ENCODE results near the gene SYN1. TPM values are rescaled to one million over a fixed set of nuclear protein-coding genes. Genes with fewer than 3 reads are reported as not detected.

The SYN1 gene
- total and polyA plus RNA-seq, 5 donors = 8.6 to 21.9 (median 17.4) TPM

DNA sequence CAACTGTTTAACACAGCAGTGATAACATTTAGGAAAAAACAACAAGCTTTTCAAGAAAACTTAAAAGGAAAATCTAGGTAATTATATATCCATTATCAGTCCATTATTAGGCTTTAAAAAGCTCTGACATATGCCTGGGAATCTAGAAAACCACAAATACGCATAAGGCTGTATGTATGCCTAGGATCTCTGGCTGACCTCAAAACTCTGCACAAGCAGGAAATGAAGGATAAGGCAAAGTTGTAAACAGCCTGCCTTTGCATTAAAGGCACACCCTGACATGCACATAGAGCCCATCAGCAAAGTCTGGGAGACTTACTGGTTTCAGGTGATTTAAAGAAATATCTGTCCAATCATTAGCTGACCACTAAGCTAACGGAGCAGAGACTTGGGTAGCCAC is 23.4 kb downstream of the SYN1 start:
- peak overlapping the region; percentile 75 for H3K27ac ChIP-seq (ENCODE audit: low read length)
- no peaks in the 10 kb centered on the region for H3K9me3 ChIP-seq (ENCODE audit: control insufficient read depth, low read length)
- ATAC-seq (no peak), DNase-seq (no peak)
- intact Hi-C loops (cut with DNase I) = no loop called here
- H3K27me3 ChIP-seq (ENCODE audit: control insufficient read depth, insufficient read depth) = no peaks in the 10 kb centered on the region
- 64% methylated on average over 2 of the region's 2 CpGs for WGBS
- no peaks in the 10 kb centered on the region for H3K4me1 ChIP-seq (ENCODE audit: control insufficient read depth, insufficient read depth, low read length)
- no peak overlapping the region for H3K4me3 ChIP-seq (ENCODE audit: low read length)

DNA sequence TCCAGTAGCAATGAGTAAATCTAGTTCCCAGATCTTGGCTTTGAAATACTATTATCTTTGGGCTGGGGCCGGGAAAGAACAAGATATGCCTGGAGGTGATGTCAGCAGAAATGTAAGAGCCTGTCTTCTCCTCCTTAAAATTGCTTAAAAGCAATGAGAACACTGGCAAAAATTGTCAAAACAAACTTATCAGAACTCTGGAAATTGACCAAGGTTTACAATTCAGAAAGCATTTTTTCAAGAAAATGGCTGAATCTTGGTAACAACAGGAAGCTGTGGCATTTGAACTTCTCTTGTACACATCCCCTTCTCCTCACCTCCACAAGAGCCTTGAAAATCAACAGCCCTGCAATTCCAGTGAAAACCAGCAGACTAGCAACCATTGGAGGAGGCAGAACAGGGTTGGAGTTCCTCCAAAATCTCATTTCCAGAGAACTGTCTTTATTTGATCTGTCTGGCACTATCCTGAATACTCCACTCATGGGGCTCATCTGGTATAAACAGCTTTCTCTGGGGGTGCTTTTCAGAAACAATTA is 23.9 kb downstream of the SYN1 start:
- intact Hi-C loops (cut with DNase I) = no loop called here

DNA sequence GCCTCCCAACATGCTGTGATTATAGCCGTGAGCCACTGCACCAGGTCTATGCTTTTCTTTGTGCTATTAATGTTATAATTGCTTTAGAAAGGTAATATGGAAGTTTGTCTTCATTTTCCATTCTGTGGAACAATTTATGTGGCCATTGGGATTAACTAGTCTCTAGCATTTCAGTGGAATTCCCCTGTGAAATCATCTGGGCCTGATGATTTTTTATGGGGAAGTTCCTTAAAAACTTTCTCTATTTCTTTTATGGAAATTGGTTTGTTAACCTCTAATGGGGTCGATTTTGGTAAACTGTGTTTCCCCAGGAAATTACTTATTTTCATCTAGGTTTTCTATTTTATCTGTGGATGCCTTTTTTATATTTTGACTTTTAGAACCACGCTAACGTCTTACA is 26.1 kb downstream of the SYN1 start:
- ATAC-seq (no peak), DNase-seq (no peak)
- no peaks in the 10 kb centered on the region for H3K27me3 ChIP-seq (ENCODE audit: control insufficient read depth, insufficient read depth)
- no peaks in the 10 kb centered on the region for H3K9me3 ChIP-seq (ENCODE audit: control insufficient read depth, low read length)
- no peak overlapping the region for H3K27ac ChIP-seq (ENCODE audit: low read length)
- H3K4me1 ChIP-seq (ENCODE audit: control insufficient read depth, insufficient read depth, low read length) = no peaks in the 10 kb centered on the region
- intact Hi-C loops (cut with DNase I) = no loop called here
- WGBS = 78% methylated on average over 4 of the region's 4 CpGs
- no peak overlapping the region for H3K4me3 ChIP-seq (ENCODE audit: low read length)

More for the DNA sequence above, 23.9 kb downstream of the SYN1 start:
- WGBS = 3% methylated on average over 1 of the region's 1 CpG
- Histone ChIP-seq H3K9me3 (ENCODE audit: control insufficient read depth, low read length) (no peaks in the 10 kb centered on the region), H3K27ac (ENCODE audit: low read length) (no peak overlapping the region), H3K27me3 (ENCODE audit: control insufficient read depth, insufficient read depth) (no peaks in the 10 kb centered on the region), H3K4me3 (ENCODE audit: low read length) (no peak overlapping the region), H3K4me1 (ENCODE audit: control insufficient read depth, insufficient read depth, low read length) (no peaks in the 10 kb centered on the region)
- DNase-seq = no peak
- peak; percentile 91 to 95 for ATAC-seq

DNA sequence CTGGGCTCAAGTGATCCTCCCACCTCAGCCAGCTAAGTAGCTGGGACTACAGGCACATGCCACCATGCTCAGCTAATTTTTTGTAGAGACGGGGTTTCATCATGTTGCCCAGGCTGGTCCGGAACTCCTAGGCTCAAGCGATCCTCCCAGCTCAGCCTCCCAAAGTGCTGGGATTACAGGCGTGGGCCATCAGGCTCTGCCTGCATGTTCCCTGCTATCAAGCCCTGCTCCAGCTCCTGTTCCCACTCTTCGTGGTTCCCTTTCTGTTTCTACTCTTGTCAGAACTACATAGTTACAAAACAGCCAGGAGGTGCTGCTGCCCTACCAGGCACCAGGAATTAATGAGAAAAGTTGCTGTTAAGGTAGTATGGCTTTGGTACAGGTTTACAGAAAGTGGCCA is 28.7 kb downstream of the SYN1 start:
- Histone ChIP-seq H3K9me3 (ENCODE audit: control insufficient read depth, low read length) (no peaks in the 10 kb centered on the region), H3K4me3 (ENCODE audit: low read length) (no peak overlapping the region), H3K4me1 (ENCODE audit: control insufficient read depth, insufficient read depth, low read length) (no peaks in the 10 kb centered on the region), H3K27ac (ENCODE audit: low read length) (no peak overlapping the region), H3K27me3 (ENCODE audit: control insufficient read depth, insufficient read depth) (no peaks in the 10 kb centered on the region)
- DNase-seq (no peak), ATAC-seq (no peak)
- intact Hi-C loops (cut with DNase I) = no loop called here
- 82% methylated on average over 5 of the region's 5 CpGs for WGBS

DNA sequence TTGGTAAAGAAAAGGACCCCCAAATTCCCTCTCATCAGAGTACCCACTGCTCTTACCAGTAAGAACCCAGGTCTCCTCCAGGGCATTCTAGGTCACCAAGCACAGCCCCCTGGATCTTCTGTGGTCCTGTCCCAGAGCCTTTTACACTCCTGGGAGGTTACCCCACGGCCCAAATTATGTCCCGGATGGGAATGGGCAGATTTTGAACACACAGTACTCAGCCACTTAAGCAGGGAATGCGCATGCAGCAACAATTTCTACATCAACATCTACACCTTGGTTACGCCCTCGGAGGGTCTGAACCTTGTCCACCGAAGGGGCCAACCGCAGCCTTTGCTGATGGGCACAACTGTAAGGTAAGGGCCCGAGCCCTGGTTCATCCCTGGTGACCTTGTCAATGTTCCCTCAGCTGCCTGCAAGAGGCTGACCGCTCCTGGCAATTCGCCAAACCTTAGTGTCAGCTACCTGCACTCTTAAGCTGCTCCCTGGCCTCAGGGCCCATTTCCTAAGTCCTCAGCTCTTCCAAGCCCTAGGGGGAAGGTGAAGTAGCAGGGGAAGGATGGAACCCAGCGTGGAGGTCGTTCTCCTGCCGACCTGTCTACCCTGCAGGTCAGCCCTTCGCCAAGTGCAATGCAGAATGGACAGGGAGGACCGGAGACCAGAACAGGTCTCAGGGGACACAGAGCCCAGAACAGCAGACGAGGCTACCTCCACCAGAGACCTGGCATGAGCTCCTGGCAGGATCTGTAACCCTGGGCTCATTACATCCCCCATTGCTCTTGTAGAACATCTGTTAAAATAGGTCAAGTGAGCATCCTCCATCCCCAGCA is 31.5 kb downstream of the SYN1 start:
- ATAC-seq (no peak), DNase-seq (peak in 1 of 3 donors; percentile 24)
- Histone ChIP-seq H3K27ac (ENCODE audit: low read length) (no peak overlapping the region), H3K27me3 (ENCODE audit: control insufficient read depth, insufficient read depth) (no peaks in the 10 kb centered on the region), H3K4me1 (ENCODE audit: control insufficient read depth, insufficient read depth, low read length) (no peaks in the 10 kb centered on the region), H3K9me3 (ENCODE audit: control insufficient read depth, low read length) (no peaks in the 10 kb centered on the region), H3K4me3 (ENCODE audit: low read length) (no peak overlapping the region)
- WGBS = 85% methylated on average over 16 of the region's 16 CpGs
- intact Hi-C loops (cut with DNase I) = no loop called here

DNA sequence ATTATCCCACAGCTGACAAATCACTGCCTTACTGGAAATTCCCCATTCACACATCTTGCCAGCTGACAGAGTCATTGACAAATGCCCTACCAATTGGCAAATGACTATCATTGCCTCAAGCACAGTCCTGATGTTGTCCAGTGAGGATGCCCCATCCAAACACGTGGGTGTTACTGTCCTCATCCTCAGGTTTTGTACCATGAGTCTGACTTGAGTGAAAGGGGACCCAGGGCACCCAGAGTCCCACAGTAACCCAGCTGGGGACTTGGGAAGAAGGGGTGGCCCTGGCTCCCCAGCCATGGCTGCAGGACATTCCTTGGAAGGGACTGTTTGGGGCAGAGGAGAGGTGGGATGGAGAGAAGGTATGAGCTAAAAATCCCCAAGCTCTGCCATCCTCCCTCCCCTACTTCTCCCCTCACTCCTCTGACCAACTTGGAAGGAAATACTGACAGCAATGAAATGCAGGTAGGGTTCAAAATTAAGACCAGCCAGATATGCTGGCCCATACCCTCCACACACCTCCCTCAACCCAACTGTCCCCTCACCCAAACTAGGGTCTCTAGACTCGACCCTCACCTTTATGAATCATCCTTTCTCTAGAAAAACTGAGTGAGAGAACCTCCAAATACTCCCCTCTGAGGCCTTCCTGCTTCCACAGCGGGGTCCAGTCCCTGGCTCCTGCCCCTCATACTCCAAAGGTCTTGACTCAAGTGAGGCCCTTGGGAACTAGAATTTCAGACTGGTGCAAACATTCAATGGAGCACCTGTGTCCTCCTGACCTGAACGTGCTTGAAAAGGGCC is 32.4 kb downstream of the SYN1 start:
- H3K27me3 ChIP-seq (ENCODE audit: control insufficient read depth, insufficient read depth) = no peaks in the 10 kb centered on the region
- ATAC-seq = no peak
- no peaks in the 10 kb centered on the region for H3K4me1 ChIP-seq (ENCODE audit: control insufficient read depth, insufficient read depth, low read length)
- H3K4me3 ChIP-seq (ENCODE audit: low read length) = no peak overlapping the region
- WGBS = 67% methylated on average over 4 of the region's 4 CpGs
- no peak overlapping the region for H3K27ac ChIP-seq (ENCODE audit: low read length)
- H3K9me3 ChIP-seq (ENCODE audit: control insufficient read depth, low read length) = no peaks in the 10 kb centered on the region
- intact Hi-C loops (cut with DNase I) = no loop called here
- DNase-seq = no peak

DNA sequence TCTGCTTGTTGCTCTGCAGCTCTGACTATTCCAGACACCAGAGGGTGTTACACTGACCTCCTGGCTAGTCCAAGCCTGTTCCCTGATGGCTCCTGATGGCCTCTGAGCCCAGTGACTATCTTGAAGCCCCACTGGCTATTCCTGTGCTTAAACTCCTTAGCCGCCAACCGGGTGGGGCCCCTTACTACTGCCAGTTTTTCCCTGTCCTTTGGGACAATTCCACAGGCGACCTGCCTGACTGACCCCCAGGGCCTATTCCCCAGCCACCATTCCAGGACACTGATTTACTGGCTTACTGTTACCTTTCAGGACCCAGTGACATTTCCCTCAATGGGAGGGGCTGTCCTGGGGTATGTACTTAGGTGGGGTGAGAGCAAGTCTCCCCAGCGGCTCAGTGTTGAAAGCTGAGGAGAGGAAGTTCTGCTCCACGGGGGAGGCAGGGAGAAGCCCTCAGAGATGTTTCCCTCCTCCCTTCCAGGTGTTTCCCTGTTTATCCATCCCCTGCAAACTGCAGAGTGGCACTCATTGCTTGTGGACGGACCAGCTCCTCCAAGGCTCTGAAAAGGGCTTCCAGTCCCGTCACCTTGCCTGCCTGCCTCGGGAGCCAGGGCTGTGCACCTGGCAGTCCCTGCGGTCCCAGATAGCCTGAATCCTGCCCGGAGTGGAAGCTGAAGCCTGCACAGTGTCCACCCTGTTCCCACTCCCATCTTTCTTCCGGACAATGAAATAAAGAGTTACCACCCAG is 33.4 kb downstream of the SYN1 start:
- Histone ChIP-seq H3K27ac (ENCODE audit: low read length) (no peak overlapping the region), H3K4me3 (ENCODE audit: low read length) (no peak overlapping the region), H3K4me1 (ENCODE audit: control insufficient read depth, insufficient read depth, low read length) (no peaks in the 10 kb centered on the region), H3K27me3 (ENCODE audit: control insufficient read depth, insufficient read depth) (no peaks in the 10 kb centered on the region), H3K9me3 (ENCODE audit: control insufficient read depth, low read length) (no peaks in the 10 kb centered on the region)
- intact Hi-C loops (cut with DNase I) = no loop called here
- WGBS = 55% methylated on average over 11 of the region's 11 CpGs
- no peak for DNase-seq
- no peak for ATAC-seq

DNA sequence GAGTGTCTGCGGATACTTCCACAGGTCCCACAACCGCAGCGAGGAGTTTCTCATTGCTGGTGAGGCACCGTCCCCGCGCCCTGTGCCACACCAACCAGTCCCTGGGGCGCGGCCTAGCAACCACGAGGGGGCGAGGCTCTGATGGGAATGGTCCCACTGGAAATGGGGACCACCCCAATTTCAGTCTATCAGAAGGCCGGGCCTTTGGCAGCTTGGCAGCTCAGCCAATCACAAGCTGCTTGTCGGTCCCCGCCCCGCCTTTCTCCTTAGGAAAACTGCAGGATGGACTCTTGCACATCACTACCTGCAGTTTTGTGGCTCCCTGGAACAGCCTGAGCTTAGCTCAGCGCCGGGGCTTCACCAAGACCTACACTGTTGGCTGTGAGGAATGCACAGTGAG is 34.4 kb downstream of the SYN1 start:
- H3K27ac ChIP-seq (ENCODE audit: low read length) = no peak overlapping the region
- peak in 1 of 3 donors; percentile 21 for DNase-seq
- WGBS = 75% methylated on average over 16 of the region's 16 CpGs

DNA sequence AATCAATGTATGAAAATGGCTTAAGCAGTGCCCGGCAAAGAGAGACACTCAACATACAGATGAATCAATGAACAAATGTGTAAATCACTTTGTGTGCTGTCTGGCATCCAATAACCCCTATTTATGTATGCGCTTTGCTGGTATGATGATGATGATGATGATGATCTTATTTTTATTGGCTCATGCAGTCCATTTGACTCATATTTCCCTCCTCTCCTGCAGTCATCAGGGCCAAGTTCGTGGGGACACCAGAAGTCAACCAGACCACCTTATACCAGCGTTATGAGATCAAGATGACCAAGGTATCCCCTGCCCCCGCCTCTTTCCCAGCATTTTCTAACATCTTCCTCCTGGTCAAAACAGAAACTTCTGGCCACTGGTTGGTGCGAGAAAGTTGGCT is 34.9 kb downstream of the SYN1 start:
- 62% methylated on average over 6 of the region's 6 CpGs for WGBS
- no peaks in the 10 kb centered on the region for H3K4me1 ChIP-seq (ENCODE audit: control insufficient read depth, insufficient read depth, low read length)
- H3K4me3 ChIP-seq (ENCODE audit: low read length) = no peak overlapping the region
- no peaks in the 10 kb centered on the region for H3K9me3 ChIP-seq (ENCODE audit: control insufficient read depth, low read length)
- ATAC-seq (no peak), DNase-seq (no peak)
- intact Hi-C loops (cut with DNase I) = no loop called here
- no peaks in the 10 kb centered on the region for H3K27me3 ChIP-seq (ENCODE audit: control insufficient read depth, insufficient read depth)
- no peak overlapping the region for H3K27ac ChIP-seq (ENCODE audit: low read length)

More for the DNA sequence above, 34.4 kb downstream of the SYN1 start:
- intact Hi-C loops (cut with DNase I) = no loop called here
- Histone ChIP-seq H3K9me3 (ENCODE audit: control insufficient read depth, low read length) (no peaks in the 10 kb centered on the region), H3K4me3 (ENCODE audit: low read length) (no peak overlapping the region), H3K4me1 (ENCODE audit: control insufficient read depth, insufficient read depth, low read length) (no peaks in the 10 kb centered on the region), H3K27me3 (ENCODE audit: control insufficient read depth, insufficient read depth) (no peaks in the 10 kb centered on the region)
- no peak for ATAC-seq

DNA sequence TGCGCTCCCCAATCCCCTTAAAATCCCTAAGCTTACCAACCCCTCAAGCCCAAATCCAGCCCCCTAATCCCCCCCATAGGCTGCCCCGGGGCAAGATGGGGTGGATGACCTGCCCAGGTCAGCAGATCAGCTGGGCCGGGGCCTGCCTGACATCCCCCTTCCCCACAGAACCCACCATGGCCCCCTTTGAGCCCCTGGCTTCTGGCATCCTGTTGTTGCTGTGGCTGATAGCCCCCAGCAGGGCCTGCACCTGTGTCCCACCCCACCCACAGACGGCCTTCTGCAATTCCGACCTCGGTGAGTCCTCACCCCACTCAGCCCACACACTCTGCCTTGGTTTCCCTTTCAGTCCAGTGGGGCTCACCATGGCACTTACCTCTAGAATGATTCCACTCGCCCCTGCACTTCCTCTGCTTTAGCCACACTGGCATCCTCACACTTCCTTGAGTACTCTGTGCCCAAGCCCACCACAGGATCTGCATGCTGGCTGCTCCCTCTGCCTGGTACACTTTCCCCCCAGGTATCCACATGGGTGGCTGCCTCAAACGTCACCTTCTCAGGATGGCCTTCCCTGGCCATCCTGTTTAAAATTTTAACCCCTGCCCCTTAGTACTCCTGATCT is 36.3 kb downstream of the SYN1 start:
- H3K27ac ChIP-seq (ENCODE audit: low read length) = no peak overlapping the region
- ATAC-seq (no peak), DNase-seq (no peak)
- no peaks in the 10 kb centered on the region for H3K27me3 ChIP-seq (ENCODE audit: control insufficient read depth, insufficient read depth)
- intact Hi-C loops (cut with DNase I) = no loop called here
- no peaks in the 10 kb centered on the region for H3K4me1 ChIP-seq (ENCODE audit: control insufficient read depth, insufficient read depth, low read length)
- H3K4me3 ChIP-seq (ENCODE audit: low read length) = peak overlapping the region; percentile 18
- no peaks in the 10 kb centered on the region for H3K9me3 ChIP-seq (ENCODE audit: control insufficient read depth, low read length)
- whole genome bisulfite sequencing = 46% methylated on average over 8 of the region's 8 CpGs
